WTC11 (cell line): ENCODE measurements around the gene UBR2. TPM values are rescaled to one million over a fixed set of nuclear protein-coding genes. Genes with fewer than 3 reads are reported as not detected.

Experiments
- ATAC-seq: fragments of 200-7000 bp; cut with Tn5 transposase; 2 replicates; pipeline ENCODE4 v1.10.0; 2021; ENCODE audit warnings: mild to moderate bottlenecking, moderate library complexity
- CTCF ChIA-PET: fragments of 300-600 bp; sonication (Branson Sonifier 250); formaldehyde crosslinking; loops from one replicate; lab custom pipeline; 2021; ENCODE audit warnings: antibody characterized with exemption; lab: Charles Lee
- POLR2A ChIA-PET: fragments of 350-600 bp; sonication (Branson Sonifier 250); formaldehyde crosslinking; loops from one replicate; lab custom pipeline; 2021; ENCODE audit warnings: antibody characterized with exemption; lab: Charles Lee
- DNase-seq: peaks from one replicate; pipeline ENCODE4 v3.0.0; 2021; ENCODE audit warnings: low spot score
- H3K27ac Mint-ChIP-seq: 2 replicates; pipeline ENCODE4 v1.8.0; 2021; ENCODE audit warnings: mixed read lengths
- H3K27me3 Mint-ChIP-seq: 2 replicates; pipeline ENCODE4 v1.8.0; 2021; ENCODE audit warnings: low read depth, mild to moderate bottlenecking, moderate library complexity, mixed read lengths
- H3K36me3 Mint-ChIP-seq: 2 replicates; pipeline ENCODE4 v1.8.0; 2021; ENCODE audit warnings: mixed read lengths
- H3K4me1 Mint-ChIP-seq: 2 replicates; pipeline ENCODE4 v1.8.0; 2022; ENCODE audit warnings: mixed read lengths
- H3K4me3 Mint-ChIP-seq: 2 replicates; pipeline ENCODE4 v1.8.0; 2021; ENCODE audit warnings: mild to moderate bottlenecking, moderate library complexity, mixed read lengths
- H3K9me3 Mint-ChIP-seq: 2 replicates; pipeline ENCODE4 v1.8.0; 2021; ENCODE audit warnings: mixed read lengths
- ATF1 ChIP-seq: sonication (generic); formaldehyde crosslinking; IDR thresholded peaks from 2 replicates; pipeline ENCODE4 v1.8.1; 2023; ENCODE audit warnings: mild to moderate bottlenecking, moderate library complexity, missing genetic modification reagents
- EMX1 ChIP-seq: fragments of 250-450 bp; sonication (Bioruptor Pico); IDR thresholded peaks from 2 replicates; pipeline ENCODE4 v1.8.0; 2021; ENCODE audit warnings: mild to moderate bottlenecking
- ETV6 ChIP-seq: sonication (generic); formaldehyde crosslinking; IDR thresholded peaks from 2 replicates; pipeline ENCODE4 v1.8.1; 2022; ENCODE audit warnings: mild to moderate bottlenecking, missing genetic modification reagents
- GABPB1 ChIP-seq: sonication (generic); formaldehyde crosslinking; IDR thresholded peaks from 2 replicates; pipeline ENCODE4 v1.8.1; 2023; ENCODE audit warnings: mild to moderate bottlenecking, missing genetic modification reagents
- GTF2I ChIP-seq: fragments of 250-450 bp; sonication (Bioruptor Pico); conservative IDR thresholded peaks from 2 replicates; pipeline ENCODE4 v1.4.0; 2021; ENCODE audit warnings: mild to moderate bottlenecking
- IRF2 ChIP-seq: sonication (generic); formaldehyde crosslinking; IDR thresholded peaks from 2 replicates; pipeline ENCODE4 v1.8.0; 2022; ENCODE audit warnings: low read depth, missing genetic modification reagents, borderline replicate concordance
- NFYB ChIP-seq: sonication (generic); formaldehyde crosslinking; conservative IDR thresholded peaks from 2 replicates; pipeline ENCODE4 v1.8.0; 2022; ENCODE audit warnings: low read depth, missing genetic modification reagents
- RORB ChIP-seq: fragments of 250-450 bp; sonication (Bioruptor Pico); IDR thresholded peaks from 2 replicates; pipeline ENCODE4 v1.9.0; 2021; ENCODE audit warnings: mild to moderate bottlenecking
- SMAD4 ChIP-seq: sonication (generic); formaldehyde crosslinking; IDR thresholded peaks from 2 replicates; pipeline ENCODE4 v1.8.0; 2022; ENCODE audit warnings: mild to moderate bottlenecking, missing genetic modification reagents
- TEAD4 ChIP-seq: sonication (generic); formaldehyde crosslinking; IDR thresholded peaks from 2 replicates; pipeline ENCODE4 v1.8.0; 2022; ENCODE audit warnings: mild to moderate bottlenecking, missing genetic modification reagents
- ZBTB21 ChIP-seq: sonication (generic); formaldehyde crosslinking; IDR thresholded peaks from 2 replicates; pipeline ENCODE4 v1.8.1; 2023; ENCODE audit warnings: mild to moderate bottlenecking, missing genetic modification reagents, borderline replicate concordance
- ZNF232 ChIP-seq: sonication (generic); formaldehyde crosslinking; IDR thresholded peaks from 2 replicates; pipeline ENCODE4 v1.8.0; 2022; ENCODE audit warnings: mild to moderate bottlenecking, missing genetic modification reagents
- ZNF263 ChIP-seq: sonication (generic); formaldehyde crosslinking; IDR thresholded peaks from 2 replicates; pipeline ENCODE4 v1.8.1; 2022; ENCODE audit warnings: low read depth, mild to moderate bottlenecking, moderate library complexity, missing genetic modification reagents
- ZNF416 ChIP-seq: fragments of 250-450 bp; sonication (Bioruptor Pico); IDR thresholded peaks from 2 replicates; pipeline ENCODE4 v1.9.0; 2021; ENCODE audit warnings: mild to moderate bottlenecking, inconsistent platforms
- ZNF671 ChIP-seq: fragments of 250-450 bp; sonication (Bioruptor Pico); IDR thresholded peaks from 2 replicates; pipeline ENCODE4 v1.8.0; 2021; ENCODE audit warnings: mild to moderate bottlenecking
- total RNA-seq: library from RNA; stranded (reverse); gene quantifications from 3 replicates; pipeline ENCODE4 v1.2.3, GENCODE V29; 2021
- TF ChIP-seq, protein P1 (sequence below): fragments of 250-450 bp; sonication (Bioruptor Pico); IDR thresholded peaks from 2 replicates; pipeline ENCODE4 v1.9.0; 2021; ENCODE audit warnings: mild to moderate bottlenecking
- TF ChIP-seq, protein P2 (sequence below): sonication (generic); formaldehyde crosslinking; IDR thresholded peaks from 2 replicates; pipeline ENCODE4 v1.8.0; 2022; ENCODE audit warnings: mild to moderate bottlenecking, missing genetic modification reagents
- TF ChIP-seq, protein P3 (sequence below): sonication (generic); formaldehyde crosslinking; IDR thresholded peaks from 2 replicates; pipeline ENCODE4 v1.8.1; 2023; ENCODE audit warnings: mild to moderate bottlenecking, missing genetic modification reagents
- TF ChIP-seq, protein P4 (sequence below): sonication (generic); formaldehyde crosslinking; IDR thresholded peaks from 2 replicates; pipeline ENCODE4 v1.8.1; 2022; ENCODE audit warnings: low read depth, missing genetic modification reagents, borderline replicate concordance
- TF ChIP-seq, protein P5 (sequence below): sonication (generic); formaldehyde crosslinking; IDR thresholded peaks from 2 replicates; pipeline ENCODE4 v1.8.1; 2022; ENCODE audit warnings: mild to moderate bottlenecking, moderate library complexity, missing genetic modification reagents
- TF ChIP-seq, protein P6 (sequence below): sonication (generic); formaldehyde crosslinking; IDR thresholded peaks from 2 replicates; pipeline ENCODE4 v1.8.1; 2023; ENCODE audit warnings: mild to moderate bottlenecking, moderate library complexity, missing genetic modification reagents
- TF ChIP-seq, protein P7 (sequence below): fragments of 250-450 bp; sonication (Bioruptor Pico); IDR thresholded peaks from 2 replicates; pipeline ENCODE4 v1.9.0; 2021; ENCODE audit warnings: moderate library complexity, mild to moderate bottlenecking, inconsistent platforms, borderline replicate concordance
- TF ChIP-seq, protein P8 (sequence below): fragments of 250-450 bp; sonication (Bioruptor Pico); IDR thresholded peaks from 2 replicates; pipeline ENCODE4 v2.1.2; 2022; ENCODE audit warnings: mild to moderate bottlenecking, moderate library complexity

The UBR2 gene
- total RNA-seq, 1 experiment from 2014 or later: 18.8 TPM

DNA sequence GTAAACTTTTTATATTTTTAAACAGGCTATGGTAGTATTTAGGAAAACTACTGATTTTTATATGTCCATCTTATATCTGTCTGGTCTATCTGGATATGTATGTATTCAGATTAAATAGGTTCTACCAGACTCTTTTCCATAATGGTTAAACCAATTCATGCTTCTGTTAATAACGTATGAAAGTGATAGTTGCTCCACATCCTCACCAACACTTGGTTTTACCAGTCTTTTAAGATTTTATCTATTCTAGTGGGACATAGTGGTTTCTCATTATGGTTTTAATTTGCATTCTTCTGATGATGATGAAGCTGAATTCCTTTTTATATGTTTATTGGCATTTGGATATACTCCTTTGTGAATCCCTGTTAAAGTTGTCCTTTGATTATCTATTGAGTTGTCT is 56.1 kb downstream of the UBR2 start:
- Mint-ChIP-seq H3K36me3 (peaks cover 15% of the 10 kb centered on the region), H3K27ac (no peak overlapping the region)
- POLR2A ChIA-PET: no interaction called here
- ATAC-seq (no peak), DNase-seq (no peak)
- TF ChIP-seq ZNF263 (CRISPR knock-in tag) (no peak), RORB (no peak), GABPB1 (CRISPR knock-in tag) (no peak), EMX1 (CRISPR knock-in tag) (no peak)
- TF ChIP-seq, protein P1, sequence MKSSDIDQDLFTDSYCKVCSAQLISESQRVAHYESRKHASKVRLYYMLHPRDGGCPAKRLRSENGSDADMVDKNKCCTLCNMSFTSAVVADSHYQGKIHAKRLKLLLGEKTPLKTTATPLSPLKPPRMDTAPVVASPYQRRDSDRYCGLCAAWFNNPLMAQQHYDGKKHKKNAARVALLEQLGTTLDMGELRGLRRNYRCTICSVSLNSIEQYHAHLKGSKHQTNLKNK (CRISPR knock-in tag): no peak
- TF ChIP-seq, protein P2, sequence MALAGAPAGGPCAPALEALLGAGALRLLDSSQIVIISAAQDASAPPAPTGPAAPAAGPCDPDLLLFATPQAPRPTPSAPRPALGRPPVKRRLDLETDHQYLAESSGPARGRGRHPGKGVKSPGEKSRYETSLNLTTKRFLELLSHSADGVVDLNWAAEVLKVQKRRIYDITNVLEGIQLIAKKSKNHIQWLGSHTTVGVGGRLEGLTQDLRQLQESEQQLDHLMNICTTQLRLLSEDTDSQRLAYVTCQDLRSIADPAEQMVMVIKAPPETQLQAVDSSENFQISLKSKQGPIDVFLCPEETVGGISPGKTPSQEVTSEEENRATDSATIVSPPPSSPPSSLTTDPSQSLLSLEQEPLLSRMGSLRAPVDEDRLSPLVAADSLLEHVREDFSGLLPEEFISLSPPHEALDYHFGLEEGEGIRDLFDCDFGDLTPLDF (CRISPR knock-in tag): no peak
- TF ChIP-seq, all 79 proteins: peak for 0
- CTCF ChIA-PET: interaction anchor here (1.1 kb wide), 1 partner anchor 72 kb away, joined by 3 read pairs; no protein-coding TSS in a partner anchor
- Mint-ChIP-seq H3K4me3 (no peak overlapping the region), H3K9me3 (no peaks in the 10 kb centered on the region), H3K4me1 (peaks cover 19% of the 10 kb centered on the region), H3K27me3 (no peaks in the 10 kb centered on the region)

DNA sequence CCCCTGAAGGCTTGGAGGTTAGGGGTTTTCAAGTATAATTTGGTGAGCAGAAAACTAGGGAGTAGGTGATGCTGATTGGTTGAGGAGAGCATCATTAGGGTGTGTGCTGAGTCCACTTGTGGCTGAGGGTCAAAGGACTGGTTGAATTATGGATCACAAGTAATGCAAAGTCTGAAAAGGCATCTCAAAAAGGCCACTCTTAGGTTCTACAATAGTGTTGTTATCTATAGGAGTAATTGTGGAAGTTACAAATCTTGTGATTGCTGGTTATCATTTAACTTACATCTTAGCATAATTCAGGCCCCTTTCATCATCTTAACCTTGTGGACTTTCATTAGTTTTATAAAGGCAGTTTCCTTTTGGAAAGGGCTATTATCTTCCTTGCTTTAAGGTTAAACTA is 60.8 kb downstream of the UBR2 start:
- peaks cover 24% of the 10 kb centered on the region for H3K36me3 Mint-ChIP-seq
- TF ChIP-seq GTF2I (no peak), TEAD4 (no peak), ZBTB21 (no peak), RORB (no peak), ETV6 (no peak), NFYB (CRISPR knock-in tag) (no peak), ZNF416 (CRISPR knock-in tag) (no peak)
- TF ChIP-seq, protein P3, sequence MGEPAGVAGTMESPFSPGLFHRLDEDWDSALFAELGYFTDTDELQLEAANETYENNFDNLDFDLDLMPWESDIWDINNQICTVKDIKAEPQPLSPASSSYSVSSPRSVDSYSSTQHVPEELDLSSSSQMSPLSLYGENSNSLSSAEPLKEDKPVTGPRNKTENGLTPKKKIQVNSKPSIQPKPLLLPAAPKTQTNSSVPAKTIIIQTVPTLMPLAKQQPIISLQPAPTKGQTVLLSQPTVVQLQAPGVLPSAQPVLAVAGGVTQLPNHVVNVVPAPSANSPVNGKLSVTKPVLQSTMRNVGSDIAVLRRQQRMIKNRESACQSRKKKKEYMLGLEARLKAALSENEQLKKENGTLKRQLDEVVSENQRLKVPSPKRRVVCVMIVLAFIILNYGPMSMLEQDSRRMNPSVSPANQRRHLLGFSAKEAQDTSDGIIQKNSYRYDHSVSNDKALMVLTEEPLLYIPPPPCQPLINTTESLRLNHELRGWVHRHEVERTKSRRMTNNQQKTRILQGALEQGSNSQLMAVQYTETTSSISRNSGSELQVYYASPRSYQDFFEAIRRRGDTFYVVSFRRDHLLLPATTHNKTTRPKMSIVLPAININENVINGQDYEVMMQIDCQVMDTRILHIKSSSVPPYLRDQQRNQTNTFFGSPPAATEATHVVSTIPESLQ: no peak
- TF ChIP-seq, protein P4, sequence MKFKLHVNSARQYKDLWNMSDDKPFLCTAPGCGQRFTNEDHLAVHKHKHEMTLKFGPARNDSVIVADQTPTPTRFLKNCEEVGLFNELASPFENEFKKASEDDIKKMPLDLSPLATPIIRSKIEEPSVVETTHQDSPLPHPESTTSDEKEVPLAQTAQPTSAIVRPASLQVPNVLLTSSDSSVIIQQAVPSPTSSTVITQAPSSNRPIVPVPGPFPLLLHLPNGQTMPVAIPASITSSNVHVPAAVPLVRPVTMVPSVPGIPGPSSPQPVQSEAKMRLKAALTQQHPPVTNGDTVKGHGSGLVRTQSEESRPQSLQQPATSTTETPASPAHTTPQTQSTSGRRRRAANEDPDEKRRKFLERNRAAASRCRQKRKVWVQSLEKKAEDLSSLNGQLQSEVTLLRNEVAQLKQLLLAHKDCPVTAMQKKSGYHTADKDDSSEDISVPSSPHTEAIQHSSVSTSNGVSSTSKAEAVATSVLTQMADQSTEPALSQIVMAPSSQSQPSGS: no peak
- TF ChIP-seq, protein P5, sequence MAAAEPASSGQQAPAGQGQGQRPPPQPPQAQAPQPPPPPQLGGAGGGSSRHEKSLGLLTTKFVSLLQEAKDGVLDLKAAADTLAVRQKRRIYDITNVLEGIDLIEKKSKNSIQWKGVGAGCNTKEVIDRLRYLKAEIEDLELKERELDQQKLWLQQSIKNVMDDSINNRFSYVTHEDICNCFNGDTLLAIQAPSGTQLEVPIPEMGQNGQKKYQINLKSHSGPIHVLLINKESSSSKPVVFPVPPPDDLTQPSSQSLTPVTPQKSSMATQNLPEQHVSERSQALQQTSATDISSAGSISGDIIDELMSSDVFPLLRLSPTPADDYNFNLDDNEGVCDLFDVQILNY (CRISPR knock-in tag): no peak
- TF ChIP-seq, protein P6, sequence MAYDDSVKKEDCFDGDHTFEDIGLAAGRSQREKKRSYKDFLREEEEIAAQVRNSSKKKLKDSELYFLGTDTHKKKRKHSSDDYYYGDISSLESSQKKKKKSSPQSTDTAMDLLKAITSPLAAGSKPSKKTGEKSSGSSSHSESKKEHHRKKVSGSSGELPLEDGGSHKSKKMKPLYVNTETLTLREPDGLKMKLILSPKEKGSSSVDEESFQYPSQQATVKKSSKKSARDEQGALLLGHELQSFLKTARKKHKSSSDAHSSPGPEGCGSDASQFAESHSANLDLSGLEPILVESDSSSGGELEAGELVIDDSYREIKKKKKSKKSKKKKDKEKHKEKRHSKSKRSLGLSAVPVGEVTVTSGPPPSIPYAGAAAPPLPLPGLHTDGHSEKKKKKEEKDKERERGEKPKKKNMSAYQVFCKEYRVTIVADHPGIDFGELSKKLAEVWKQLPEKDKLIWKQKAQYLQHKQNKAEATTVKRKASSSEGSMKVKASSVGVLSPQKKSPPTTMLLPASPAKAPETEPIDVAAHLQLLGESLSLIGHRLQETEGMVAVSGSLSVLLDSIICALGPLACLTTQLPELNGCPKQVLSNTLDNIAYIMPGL (CRISPR knock-in tag): no peak
- H3K27ac Mint-ChIP-seq: no peak overlapping the region
- CTCF ChIA-PET: no interaction called here
- no peaks in the 10 kb centered on the region for H3K27me3 Mint-ChIP-seq
- POLR2A ChIA-PET: no interaction called here
- DNase-seq (no peak), ATAC-seq (no peak)
- H3K9me3 Mint-ChIP-seq: peaks cover 9% of the 10 kb centered on the region
- no peak overlapping the region for H3K4me3 Mint-ChIP-seq
- H3K4me1 Mint-ChIP-seq: no peaks in the 10 kb centered on the region

DNA sequence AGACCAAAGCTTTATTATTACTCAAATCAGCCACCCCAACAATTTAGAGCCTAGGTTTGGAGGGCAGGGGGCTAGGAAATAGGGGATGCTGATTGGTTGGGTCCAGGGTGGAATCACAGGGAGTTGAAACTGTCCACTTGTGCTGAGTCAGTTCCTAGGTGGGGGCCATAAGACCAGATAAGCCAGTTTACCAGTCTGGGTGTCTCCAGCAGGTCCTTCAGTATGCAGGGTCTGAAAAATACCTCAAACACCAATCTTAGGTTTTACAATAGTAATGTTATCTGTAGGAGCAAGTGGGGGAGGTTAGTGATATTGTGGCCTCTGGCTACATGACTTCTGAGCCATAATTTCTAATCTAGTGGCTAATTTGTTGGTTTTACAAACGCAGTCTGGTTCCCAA is 63.2 kb downstream of the UBR2 start:
- H3K4me1 Mint-ChIP-seq: no peaks in the 10 kb centered on the region; the same call in 1 of the 2 replicates
- H3K4me3 Mint-ChIP-seq: no peak overlapping the region
- H3K27ac Mint-ChIP-seq: no peak overlapping the region
- H3K36me3 Mint-ChIP-seq: peaks cover 24% of the 10 kb centered on the region
- POLR2A ChIA-PET: no interaction called here
- DNase-seq (no peak), ATAC-seq (no peak)
- CTCF ChIA-PET: no interaction called here
- no peaks in the 10 kb centered on the region for H3K27me3 Mint-ChIP-seq
- H3K9me3 Mint-ChIP-seq: peaks cover 9% of the 10 kb centered on the region
- no peak for TF ChIP-seq GTF2I
- TF ChIP-seq, protein P7, sequence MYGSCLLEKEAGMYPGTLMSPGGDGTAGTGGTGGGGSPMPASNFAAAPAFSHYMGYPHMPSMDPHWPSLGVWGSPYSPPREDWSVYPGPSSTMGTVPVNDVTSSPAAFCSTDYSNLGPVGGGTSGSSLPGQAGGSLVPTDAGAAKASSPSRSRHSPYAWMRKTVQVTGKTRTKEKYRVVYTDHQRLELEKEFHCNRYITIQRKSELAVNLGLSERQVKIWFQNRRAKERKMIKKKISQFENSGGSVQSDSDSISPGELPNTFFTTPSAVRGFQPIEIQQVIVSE (CRISPR knock-in tag): no peak
- no peak for TF ChIP-seq ZNF671 (CRISPR knock-in tag)
- no peak for TF ChIP-seq EMX1 (CRISPR knock-in tag)
- no peak for TF ChIP-seq RORB
- TF ChIP-seq ZNF232 (CRISPR knock-in tag): no peak
- TF ChIP-seq, protein P8, sequence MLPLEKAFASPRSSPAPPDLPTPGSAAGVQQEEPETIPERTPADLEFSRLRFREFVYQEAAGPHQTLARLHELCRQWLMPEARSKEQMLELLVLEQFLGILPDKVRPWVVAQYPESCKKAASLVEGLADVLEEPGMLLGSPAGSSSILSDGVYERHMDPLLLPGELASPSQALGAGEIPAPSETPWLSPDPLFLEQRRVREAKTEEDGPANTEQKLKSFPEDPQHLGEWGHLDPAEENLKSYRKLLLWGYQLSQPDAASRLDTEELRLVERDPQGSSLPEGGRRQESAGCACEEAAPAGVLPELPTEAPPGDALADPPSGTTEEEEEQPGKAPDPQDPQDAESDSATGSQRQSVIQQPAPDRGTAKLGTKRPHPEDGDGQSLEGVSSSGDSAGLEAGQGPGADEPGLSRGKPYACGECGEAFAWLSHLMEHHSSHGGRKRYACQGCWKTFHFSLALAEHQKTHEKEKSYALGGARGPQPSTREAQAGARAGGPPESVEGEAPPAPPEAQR: no peak
- TF ChIP-seq SMAD4 (CRISPR knock-in tag): no peak
- TF ChIP-seq, protein P4: no peak
- TF ChIP-seq ATF1 (CRISPR knock-in tag): no peak
- TF ChIP-seq IRF2: no peak
